Measurements from ENCODE around the gene BRIP1. TPM values are rescaled to one million over a fixed set of nuclear protein-coding genes. Genes with fewer than 3 reads are reported as not detected.
"Not testable (repeated sequence)": the region's sequence is repeated elsewhere in the genome, so short reads cannot be mapped to it uniquely, and the experiment has no call there.

The BRIP1 gene
- polyA plus RNA-seq, 5 donors: 8.0 to 22.9 (median 12.8) TPM

DNA sequence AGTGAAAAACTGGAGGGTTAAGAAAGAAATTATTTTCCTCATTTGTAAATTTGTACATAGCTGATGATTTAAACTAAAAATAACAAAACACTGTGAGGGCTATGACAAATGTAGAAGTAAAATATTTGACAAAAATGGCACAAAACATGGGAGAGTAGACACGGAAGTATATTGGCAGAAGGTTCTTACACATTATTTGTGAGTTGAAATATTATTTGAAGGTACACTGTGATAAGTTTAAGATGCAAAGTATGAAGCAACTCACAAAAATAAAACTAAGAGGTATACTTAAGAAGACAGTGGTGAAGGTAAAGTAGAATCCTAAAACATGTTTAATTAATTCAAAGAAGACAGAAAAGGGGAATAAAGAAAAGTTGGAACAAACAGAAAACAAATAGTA is 34.6 kb downstream of the BRIP1 start:
- DNase-seq: no peak

DNA sequence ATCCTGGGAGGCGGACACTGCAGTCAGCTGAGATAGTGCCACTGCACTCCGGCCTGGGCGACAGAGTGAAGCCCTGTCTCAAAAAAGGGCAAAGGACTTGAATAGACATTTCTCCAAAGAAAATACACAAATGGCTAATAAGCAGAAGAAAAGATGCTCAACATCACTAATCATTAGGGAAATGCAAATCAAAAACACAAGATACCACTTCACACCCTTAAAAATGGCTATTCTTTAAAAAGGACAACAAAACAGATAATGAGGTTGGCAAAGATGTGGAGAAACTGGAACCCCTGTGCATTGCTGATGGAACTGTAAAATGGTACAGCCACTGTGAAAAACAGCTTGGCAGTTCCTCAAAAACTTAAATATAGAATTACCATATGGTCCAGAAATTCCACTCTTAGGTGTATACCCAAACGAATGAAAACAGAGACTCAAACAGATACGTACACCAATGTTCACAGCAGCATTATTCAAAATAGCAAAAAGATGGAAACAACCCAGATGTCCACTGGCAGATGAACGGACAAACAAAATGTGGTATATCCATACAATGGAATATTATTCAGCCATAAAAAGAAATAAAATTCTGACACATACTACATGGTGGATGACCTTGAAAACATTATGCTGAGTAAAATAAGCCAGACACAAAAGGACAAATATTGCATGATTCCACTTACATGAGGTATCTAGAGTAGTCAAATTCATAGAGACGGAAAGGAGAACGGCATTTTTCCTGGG is 35.5 kb downstream of the BRIP1 start:
- no peak for DNase-seq

DNA sequence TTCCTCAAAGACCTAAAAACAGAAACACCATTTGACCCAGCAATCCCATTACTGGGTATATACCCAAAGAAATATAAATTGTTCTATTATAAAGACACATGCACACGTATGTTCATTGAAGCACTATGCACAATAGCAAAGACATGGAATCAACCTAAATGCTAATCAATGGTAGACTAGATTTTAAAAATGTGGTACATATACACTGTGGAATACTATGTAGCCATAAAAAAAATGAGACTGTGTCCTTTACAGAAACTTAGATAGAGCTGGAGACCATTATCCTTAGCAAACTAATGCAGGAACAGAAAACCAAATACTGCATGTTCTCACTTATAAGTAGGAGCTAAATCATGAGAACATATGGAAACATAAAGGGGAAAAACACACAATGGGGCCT is 36.5 kb downstream of the BRIP1 start:
- DNase-seq: not testable (repeated sequence)

DNA sequence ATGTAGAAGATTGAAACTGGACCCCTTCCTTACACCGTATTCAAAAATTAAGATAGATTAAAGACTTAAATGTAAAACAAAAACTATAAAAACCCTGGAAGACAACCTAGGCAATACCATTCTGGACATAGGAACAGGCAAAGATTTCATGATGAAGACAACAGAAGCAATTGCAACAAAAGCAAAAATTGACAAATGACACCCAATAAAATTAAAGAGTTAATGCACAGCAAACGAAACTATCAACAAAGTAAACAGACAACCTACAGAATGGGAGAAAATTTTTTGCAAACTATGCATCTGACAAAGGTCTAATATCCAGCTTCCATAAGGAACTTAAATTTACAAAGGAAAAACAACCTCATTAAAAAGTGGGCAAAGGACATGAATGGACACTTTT is 37.1 kb downstream of the BRIP1 start:
- not testable (repeated sequence) for DNase-seq

DNA sequence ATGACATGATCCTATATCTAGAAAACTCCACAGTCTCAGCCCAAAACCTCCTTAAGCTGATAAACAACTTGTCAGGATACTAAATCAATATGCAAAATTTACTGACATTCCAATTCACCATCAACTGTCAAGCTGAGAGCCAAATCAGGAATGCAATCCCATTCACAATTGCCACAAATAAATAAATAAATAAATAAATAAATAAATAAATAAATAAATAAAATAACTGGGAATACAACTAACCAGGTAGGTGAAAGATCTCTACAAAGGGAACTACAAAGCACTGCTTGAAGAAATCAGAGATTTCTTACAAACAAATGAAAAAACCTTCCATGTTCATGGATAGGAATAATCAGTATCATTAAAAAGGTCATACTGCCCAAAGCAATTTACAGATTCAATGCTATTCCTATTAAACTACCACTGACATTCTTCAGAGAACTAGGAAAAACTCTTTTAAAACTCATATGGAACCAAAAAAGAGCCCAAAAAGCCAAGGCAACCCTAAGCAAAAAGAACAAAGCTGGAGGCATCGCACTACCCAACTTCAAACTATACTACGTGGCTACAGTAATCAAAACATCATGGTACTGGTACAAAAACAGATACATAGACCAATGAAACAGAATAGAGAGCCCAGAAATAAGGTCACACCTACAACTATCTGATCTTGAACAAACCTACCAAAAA is 37.7 kb downstream of the BRIP1 start:
- no peak for DNase-seq

DNA sequence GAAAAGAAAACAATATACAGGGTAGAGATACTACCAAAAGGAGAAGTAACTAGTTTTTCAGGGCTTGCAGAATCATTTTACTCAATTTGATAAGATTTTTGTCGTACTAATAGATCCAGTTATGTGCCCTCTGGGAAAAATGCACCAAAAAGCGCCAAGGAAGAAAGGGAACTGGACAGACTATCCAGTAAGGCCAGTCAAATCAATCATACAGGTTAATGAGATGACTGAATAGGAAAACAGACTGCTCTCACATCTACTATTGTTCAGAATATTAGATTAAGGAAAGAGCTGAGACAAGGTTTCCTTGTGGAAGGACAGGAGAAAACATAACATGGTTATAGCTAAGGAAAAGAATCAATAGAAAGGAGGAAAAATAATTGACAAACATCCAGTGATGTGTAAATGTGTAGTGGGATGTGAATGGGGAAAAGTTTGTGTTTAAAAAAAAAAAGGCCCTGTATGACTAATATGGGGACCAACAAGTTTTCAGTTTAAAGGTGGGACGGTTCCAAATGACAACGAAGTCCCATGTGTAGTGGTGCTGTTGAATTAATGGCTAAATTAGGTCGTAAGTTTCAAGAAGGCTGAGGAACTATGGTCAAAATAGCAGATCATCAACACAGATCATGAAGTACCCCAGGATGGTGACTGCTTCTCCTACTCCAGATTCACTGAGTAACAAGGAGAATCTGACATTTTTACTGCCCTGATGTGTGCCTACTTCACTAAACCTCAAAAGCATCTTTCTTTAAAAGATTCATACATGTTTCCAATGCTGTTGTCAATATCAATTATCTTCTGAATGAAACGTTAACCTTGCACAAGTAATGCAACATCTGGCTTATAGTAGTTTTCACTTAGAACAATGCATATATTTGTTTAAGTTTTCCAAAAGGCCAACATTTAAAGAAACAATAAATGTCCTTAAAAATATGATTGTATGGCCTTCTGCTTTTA is 40.7 kb downstream of the BRIP1 start:
- no peak for DNase-seq

DNA sequence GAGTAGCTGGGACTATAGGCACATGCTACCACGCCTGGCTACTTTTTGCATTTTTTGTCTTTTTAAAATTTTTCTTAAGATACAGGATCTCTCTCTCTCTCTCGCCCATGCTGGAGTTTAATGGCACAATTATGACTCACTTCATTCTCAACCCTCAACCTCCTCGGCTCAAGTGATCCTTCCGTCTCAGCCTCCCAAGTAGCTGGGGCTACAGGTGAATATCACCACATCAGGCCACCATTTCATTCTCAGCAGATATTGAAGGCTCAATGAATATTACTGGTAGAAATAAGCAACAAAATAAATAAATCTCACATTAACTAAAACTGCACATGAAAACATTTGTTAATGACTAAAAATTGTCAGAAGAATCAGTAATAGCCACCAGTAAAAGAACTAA is 41.7 kb downstream of the BRIP1 start:
- DNase-seq: no peak

DNA sequence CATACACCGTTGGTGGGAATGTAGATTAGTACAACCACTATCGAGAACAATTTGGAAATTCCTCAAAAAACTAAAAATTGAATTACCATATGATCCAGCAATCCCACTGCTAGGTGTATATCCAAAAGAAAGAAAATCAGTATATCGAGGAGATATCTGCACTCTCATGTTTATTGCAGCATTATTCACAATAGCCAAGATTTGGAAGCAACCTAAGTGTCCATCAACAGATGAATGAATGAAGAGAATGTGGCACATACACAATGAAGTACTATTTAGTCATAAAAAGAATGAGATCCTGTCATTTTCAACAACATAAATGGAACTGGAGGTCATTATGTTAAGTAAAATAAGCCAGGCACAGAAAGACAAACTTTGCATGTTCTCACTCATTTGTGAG is 44.1 kb downstream of the BRIP1 start:
- DNase-seq: not testable (repeated sequence)

DNA sequence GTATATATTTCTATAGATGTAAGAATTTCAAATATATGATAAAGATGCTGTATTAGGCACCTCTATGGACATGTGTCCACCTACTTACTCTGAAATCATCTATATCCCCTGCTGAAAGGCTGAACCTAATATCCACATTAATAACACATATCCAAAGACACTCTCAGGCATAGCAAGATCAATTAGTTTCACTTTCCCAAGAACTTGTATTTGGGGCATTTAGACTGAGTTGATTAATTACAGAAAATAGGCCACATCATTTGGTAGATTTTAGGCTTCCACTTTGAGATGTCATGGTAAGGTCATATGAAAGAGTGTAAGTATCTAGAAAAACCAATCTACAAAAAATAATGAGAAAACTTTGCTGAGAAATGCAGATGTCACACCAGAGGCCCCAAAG is 45.1 kb downstream of the BRIP1 start:
- DNase-seq: no peak

DNA sequence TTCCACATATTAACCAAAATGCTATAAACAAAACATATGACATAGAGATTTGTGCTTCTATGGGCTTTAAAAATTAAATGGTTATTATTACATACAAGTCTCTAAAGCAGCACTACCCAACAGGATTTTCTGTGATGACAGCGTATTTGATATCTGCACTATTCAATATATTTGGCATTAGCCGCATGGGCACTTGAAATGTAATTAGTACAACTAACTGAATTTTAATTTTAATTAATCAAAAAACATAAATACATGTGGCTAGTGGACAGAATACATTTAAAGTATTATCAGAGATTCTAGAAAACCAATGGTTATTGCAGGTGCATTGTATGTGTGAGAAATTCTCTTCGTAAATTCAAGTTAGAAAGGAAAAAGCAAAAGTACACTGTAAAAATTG is 45.9 kb downstream of the BRIP1 start:
- DNase-seq: no peak

DNA sequence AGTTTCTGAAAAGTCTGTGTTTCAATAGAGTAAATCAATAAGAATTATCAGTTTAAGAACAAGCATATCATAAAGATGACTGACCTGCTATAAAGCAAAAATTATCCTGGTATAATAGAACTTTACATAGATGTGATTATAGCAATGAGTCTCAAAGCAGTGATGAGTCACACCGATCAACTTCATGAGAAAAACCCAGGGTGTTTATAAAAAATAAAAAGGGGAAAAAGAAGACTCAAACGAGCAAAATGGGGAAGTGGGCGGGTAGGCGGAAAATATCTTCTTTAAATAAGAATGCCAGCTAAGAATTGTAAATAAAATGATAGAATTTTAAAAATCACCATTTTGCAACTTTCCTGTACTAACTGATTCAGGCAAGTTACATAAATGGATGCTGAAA is 46.8 kb downstream of the BRIP1 start:
- no peak for DNase-seq

DNA sequence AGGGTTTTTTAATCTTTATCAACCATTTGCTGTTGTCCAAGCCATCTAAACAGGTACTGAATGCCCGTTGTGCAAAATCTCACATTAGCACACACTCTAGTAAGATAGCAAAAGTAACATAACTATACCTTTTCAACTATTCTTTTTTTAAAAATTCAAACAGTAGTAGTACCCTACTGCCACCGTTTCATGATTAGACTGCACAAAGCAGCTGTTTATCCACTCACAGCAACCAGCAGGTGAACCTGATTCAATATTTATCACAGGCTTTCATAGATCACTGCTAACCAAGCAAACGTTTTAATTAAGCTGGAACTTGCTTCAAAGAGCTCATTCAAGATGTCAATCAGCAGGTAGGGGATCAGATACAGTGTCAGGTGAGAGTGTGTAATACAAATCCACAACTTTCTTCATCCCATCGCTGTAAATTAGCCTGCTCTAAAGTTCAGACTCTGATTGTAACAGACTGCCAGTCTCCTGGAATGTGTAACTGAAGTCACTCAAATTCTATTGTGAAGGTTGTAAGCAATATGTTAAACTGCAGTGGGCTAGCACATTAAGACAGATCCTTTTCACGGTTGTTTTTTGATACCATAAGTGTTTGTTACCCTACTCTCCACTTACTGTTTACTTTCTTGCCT is 47.3 kb downstream of the BRIP1 start:
- no peak for DNase-seq

DNA sequence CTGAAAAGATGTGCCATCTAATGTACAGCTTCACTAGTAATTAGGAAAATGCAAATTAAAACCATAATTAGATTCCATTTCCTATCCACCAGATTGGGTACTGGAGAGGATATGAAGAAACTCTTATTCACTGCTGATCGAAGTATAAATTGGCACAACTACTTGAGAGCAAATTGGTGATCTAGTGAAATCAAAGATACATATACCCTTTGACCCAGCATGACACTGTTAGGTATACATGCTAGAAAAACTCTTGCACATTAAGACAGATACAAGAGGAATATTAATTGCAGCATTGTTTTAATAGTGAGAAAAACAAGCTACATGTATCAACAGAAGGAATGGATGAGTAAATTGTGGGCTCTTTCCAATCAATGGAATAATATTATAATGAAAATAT is 48.8 kb downstream of the BRIP1 start:
- DNase-seq: no peak

DNA sequence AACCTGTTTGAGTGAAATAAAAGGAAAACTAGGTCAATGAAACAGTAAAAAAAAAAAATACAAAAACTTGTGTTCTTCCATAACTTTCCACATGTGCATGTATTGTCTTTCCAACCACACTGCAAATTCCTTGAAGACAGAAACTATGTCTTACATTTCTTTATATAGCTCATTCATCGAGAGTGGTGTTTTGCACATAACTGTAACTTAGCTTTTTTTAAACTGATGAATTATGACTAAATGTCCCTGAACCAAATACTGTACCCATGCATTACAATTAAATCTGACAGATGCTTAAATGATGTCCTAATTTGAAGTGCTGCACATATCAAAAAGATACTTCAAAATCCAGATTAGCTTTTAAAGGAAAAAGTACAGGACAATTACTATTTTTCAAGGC is 50.1 kb downstream of the BRIP1 start:
- no peak for DNase-seq

DNA sequence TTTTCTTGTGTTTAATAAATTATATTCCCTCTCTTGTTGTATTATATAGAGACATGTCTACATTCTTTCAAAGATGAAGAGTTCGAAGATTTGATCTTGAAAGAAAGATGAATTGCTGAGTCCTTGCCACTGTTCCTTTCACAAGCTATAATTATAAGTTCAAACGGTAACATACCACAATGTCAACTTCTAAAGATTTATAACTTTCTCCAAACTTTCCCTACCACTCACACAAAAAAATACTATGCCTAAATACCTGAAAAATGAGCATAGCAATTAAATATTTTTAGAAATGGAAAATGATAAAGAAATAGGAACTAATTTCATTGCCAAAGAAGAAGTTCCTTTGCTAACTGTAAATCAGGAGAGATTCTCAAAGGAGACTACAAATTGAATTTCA is 50.6 kb downstream of the BRIP1 start:
- no peak for DNase-seq

DNA sequence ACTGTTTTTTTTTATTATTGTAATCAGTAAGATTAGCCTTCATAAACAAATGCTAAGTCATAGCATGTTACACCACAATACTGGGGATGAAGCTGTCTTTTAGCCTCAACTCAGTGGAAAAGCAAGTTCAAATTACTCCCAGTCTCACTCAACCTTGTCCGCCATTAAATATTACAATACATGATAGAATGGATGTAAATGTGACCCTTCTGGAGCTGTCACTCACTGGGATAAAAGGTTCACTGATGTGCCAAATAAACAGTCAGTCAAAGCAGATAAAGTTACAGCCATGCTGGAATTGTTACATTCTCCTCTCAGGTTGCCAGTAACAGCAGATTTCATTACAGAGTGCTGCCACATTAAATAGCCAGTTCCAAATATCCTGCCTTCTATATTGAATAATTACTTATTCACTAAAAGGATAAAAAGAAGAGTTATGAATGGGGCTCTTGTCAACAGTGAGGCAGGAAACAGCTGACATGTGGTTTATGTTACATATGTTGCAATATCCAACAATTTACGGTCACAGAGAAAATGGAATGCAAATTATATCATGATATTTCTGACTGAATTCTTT is 53.4 kb downstream of the BRIP1 start:
- peak; percentile 28 to 48 for DNase-seq

DNA sequence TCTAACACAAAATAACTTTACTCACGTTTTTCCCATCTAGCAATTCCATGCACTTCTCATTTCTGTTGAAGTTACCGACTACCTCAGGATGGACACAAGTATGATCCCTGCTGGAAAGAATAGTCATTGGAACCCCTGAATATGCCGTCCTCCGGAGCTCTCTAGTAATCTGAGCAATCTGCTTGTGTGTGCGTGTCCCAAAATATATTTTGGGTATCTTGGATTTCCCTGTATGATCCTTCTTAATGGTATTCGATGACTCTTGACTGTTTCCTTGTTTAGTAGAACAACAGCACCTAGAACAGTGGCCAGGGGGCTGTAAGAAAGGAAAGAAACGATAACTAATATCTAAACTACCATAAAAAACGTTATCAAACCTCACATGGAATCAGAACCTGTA is 54.9 kb downstream of the BRIP1 start:
- no peak for DNase-seq

DNA sequence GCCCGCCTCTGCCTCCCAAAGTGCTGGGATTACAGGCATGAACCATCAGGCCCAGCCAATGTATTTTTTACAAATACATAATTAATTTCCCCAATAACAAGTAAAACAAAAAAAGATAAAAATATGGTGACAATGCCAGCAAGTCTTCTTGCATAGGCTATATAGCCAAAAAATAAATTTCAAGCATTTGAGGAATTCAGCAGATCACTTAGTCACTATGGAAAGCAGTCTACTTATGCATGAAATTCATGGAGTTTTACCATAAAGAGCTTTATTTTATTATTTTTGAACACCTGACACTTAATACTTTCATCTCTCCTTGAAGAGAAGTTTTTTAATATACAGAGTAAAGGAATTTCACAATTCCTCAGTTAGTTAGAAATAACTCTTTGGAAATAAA is 56.4 kb downstream of the BRIP1 start:
- no peak for DNase-seq

DNA sequence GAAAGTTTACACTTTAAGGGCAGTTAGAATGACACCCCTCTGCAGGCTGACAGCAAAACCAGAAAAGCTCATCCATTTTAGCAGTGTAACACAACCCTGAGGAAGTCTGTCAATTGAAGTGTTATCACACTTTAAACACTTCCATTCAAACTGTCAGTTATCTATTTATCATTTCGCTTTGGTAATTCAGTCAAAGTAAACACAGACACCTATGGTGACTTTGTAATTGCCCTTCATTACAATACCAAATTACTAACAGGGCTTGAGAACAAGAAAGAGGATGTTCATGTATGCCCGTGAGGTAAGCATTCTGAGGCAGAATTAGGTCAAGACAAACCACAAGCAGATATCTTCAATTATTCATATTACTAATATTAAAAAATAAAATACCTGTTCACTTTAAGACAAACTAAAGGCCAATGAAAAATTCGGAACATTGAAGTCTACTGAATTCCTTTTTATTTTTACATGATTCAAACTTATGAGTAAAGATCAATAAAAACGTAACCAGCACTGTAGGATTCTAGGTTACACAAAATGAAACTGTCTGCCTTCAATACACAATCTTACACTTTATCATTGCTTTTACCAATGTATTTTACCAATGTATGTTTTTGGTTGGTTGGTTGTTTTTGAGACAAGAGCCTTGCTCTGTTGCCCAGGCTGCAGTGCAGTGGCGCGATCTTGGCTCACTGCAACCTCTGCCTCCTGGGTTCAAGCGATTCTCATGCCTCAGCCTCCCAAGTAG is 57.1 kb downstream of the BRIP1 start:
- DNase-seq: no peak

DNA sequence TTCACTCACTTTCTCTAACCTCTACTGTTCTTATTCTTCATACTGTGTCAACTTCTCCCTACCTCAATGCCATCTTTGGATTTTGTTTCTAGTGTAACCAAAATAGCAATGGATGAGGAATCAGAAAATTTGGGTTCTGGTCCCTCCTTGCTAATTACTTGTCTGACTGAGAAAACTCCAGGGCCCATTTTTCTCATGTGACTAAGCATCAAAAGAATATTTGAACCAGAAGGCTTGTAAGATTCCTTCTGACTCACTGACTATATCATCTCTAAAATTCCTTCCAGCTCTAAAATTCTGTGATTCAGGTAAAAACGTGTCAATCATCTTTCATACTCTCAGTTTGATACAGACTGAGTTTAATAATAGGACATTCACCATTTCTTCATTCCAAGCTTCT is 57.9 kb downstream of the BRIP1 start:
- DNase-seq: no peak

DNA sequence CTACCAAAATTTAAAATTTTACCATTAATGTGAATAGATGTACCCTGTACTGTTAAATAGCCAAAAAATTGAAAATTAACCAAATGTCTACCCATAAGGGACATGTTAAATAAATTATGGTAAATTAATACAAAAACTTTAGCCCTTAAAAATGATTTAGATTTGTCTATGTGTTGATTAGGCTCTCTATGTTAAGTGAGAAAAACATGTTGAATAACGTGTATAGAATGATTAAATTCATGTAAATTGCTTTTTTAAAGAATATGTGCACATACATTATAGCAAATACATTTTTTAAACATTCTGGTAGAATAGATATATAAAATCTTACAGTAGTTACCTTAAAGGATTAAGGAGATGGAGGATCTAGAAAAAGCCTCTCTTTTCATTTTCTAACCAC is 59.5 kb downstream of the BRIP1 start:
- DNase-seq: no peak
